Caki2 (cell line): ENCODE data around the gene SLITRK3. TPM values are rescaled to one million over a fixed set of nuclear protein-coding genes. Genes with fewer than 3 reads are reported as not detected.
A peak's percentile ranks its signal among the peaks of the same experiment; 100 is the strongest.
"Not testable (repeated sequence)": the region's sequence is repeated elsewhere in the genome, so short reads cannot be mapped to it uniquely, and the experiment has no call there.

Experiments
- DNase-seq: peaks from one replicate; pipeline ENCODE4 v3.0.0-alpha.2; 2015; ENCODE audit warnings: low read depth
- in situ Hi-C: cut with HindIII; loops from 2 replicates; pipeline ENCODE4 v1.10.0; 2016; ENCODE audit warnings: low sequenced_read_pairs, low pct_unique_long_range_greater_than_20kb, mixed read lengths
- total RNA-seq: library from RNA; depleted of rRNA; stranded (reverse); fragments of >200 nt; shearing (Covaris generic); gene quantifications from 2 replicates; pipeline ENCODE4 v1.2.3, GENCODE V29; 2014; ENCODE audit warnings: low replicate concordance

The SLITRK3 gene
- total RNA-seq, 1 experiment from 2014 or later, result not detected

GRCh38 chr3:165193366-165194254 lies 2.6 kb downstream of the SLITRK3 start:
- no peak for DNase-seq
- in situ Hi-C loops, result no loop called here

- DNase-seq, result no peak
- in situ Hi-C loops, result no loop called here
Measured at GRCh38 chr3:165192610-165193192, 3.5 kb downstream of the SLITRK3 start.

- in situ Hi-C loops, result no loop called here
- no peak for DNase-seq
Measured at GRCh38 chr3:165191491-165191890, 4.7 kb downstream of the SLITRK3 start.

- in situ Hi-C loops, result no loop called here
- no peak for DNase-seq
Measured at GRCh38 chr3:165188452-165188851, 7.7 kb downstream of the SLITRK3 start.

- DNase-seq, result peak; percentile 56
Measured at GRCh38 chr3:165185707-165186327, 10.4 kb downstream of the SLITRK3 start.

GRCh38 chr3:165181556-165181955 lies 14.6 kb downstream of the SLITRK3 start:
- DNase-seq, result no peak
- in situ Hi-C loops, result no loop called here

More at GRCh38 chr3:165185707-165186327, 10.4 kb downstream of the SLITRK3 start:
- in situ Hi-C loops, result no loop called here

GRCh38 chr3:165170236-165170635 lies 25.9 kb downstream of the SLITRK3 start:
- no peak for DNase-seq
- in situ Hi-C loops, result no loop called here

- no peak for DNase-seq
- in situ Hi-C loops, result no loop called here
Measured at GRCh38 chr3:165169368-165169767, 26.8 kb downstream of the SLITRK3 start.

- in situ Hi-C loops, result no loop called here
- DNase-seq, result no peak
Measured at GRCh38 chr3:165162883-165163282, 33.3 kb downstream of the SLITRK3 start.

GRCh38 chr3:165159760-165160421 lies 36.3 kb downstream of the SLITRK3 start:
- in situ Hi-C loops, result no loop called here
- no peak for DNase-seq

GRCh38 chr3:165158011-165158410 lies 38.2 kb downstream of the SLITRK3 start:
- DNase-seq, result no peak
- in situ Hi-C loops, result no loop called here

- no peak for DNase-seq
- in situ Hi-C loops, result no loop called here
Measured at GRCh38 chr3:165156757-165157420, 39.3 kb downstream of the SLITRK3 start.

- in situ Hi-C loops, result no loop called here
- no peak for DNase-seq
Measured at GRCh38 chr3:165148876-165149441, 47.2 kb downstream of the SLITRK3 start.

GRCh38 chr3:165144271-165144670 lies 51.9 kb downstream of the SLITRK3 start:
- in situ Hi-C loops, result no loop called here
- DNase-seq, result no peak

- in situ Hi-C loops, DNase-seq: not testable (repeated sequence)
Measured at GRCh38 chr3:165139918-165140317, 56.3 kb downstream of the SLITRK3 start.
